Panc1 (cell line): ENCODE results near the gene EHBP1L1. TPM values are rescaled to one million over a fixed set of nuclear protein-coding genes. Genes with fewer than 3 reads are reported as not detected.

Experiments
- ATAC-seq: fragments of 200-7000 bp; cut with Tn5 transposase; 2 replicates; pipeline ENCODE4 v1.9.1; 2020; ENCODE audit warnings: mild to moderate bottlenecking, moderate library complexity
- BruUV-seq: library from RNA; stranded (reverse); fragments of 400-500 nt; replicated peaks from 2 replicates; lab custom pipeline; 2021; lab: Mats Ljungman, UMichigan
- CTCF ChIA-PET: fragments of 300-600 bp; sonication (Branson Sonifier 250); formaldehyde crosslinking; loops from one replicate; lab custom pipeline; 2022; ENCODE audit warnings: antibody characterized with exemption; lab: Charles Lee
- POLR2A ChIA-PET: fragments of 300-600 bp; sonication (Branson Sonifier 250); formaldehyde crosslinking; loops from one replicate; lab custom pipeline; 2022; ENCODE audit warnings: antibody characterized with exemption; lab: Charles Lee
- DNase-seq: peaks from one replicate; pipeline ENCODE4 v3.0.0-alpha.2; 2010; ENCODE audit warnings: low read depth, low spot score
- H3K27ac ChIP-seq: 2 replicates; pipeline ENCODE4 v1.5.1; 2011; ENCODE audit warnings: mild to moderate bottlenecking, low read length, inconsistent platforms
- H3K27me3 ChIP-seq: fragments of 200-500 bp; sonication (Bioruptor generic); 2 replicates; pipeline ENCODE4 v1.6.0; 2014; ENCODE audit warnings: low read length, inconsistent platforms; ENCODE audit not compliant: control insufficient read depth, insufficient read depth
- H3K36me3 ChIP-seq: fragments of 200-500 bp; sonication (Bioruptor generic); 2 replicates; pipeline ENCODE4 v1.5.1; 2014; ENCODE audit warnings: inconsistent platforms, mild to moderate bottlenecking, low read length, moderate library complexity; ENCODE audit not compliant: control insufficient read depth, insufficient read depth
- H3K4me1 ChIP-seq: 2 replicates; pipeline ENCODE4 v1.5.1; 2011; ENCODE audit warnings: inconsistent platforms, mild to moderate bottlenecking, low read length, moderate library complexity; ENCODE audit not compliant: control insufficient read depth, insufficient read depth
- H3K4me3 ChIP-seq, 2 experiments: 2 replicates each; pipeline ENCODE4 v1.5.1; 2011 to 2012; ENCODE audit warnings: low read depth in 2 of 2, low read length in 2 of 2, mild to moderate bottlenecking in 2 of 2, inconsistent platforms in 1 of 2, moderate library complexity in 1 of 2
- H3K9me3 ChIP-seq: fragments of 200-500 bp; sonication (Bioruptor generic); 2 replicates; pipeline ENCODE4 v1.5.1; 2014; ENCODE audit warnings: low read depth, mild to moderate bottlenecking, inconsistent platforms, low read length, moderate library complexity; ENCODE audit not compliant: control insufficient read depth, insufficient read depth
- CTCF ChIP-seq: fragments of 450-650 bp; IDR thresholded peaks from 2 replicates; pipeline ENCODE4 v1.5.1; 2017; ENCODE audit warnings: mild to moderate bottlenecking
- POLR2AphosphoS5 ChIP-seq: IDR thresholded peaks from 2 replicates; pipeline ENCODE4 v1.6.1; 2012; ENCODE audit warnings: mild to moderate bottlenecking, low read depth, low read length, moderate library complexity
- REST ChIP-seq, 2 experiments: IDR thresholded peaks; 2 replicates each; pipeline ENCODE4 v1.6.1; 2011 to 2012; ENCODE audit warnings: low read depth in 2 of 2, control low read depth in 1 of 2, low read length in 1 of 2, mild to moderate bottlenecking in 1 of 2, moderate library complexity in 1 of 2; ENCODE audit not compliant: insufficient read depth in 1 of 2
- SIN3A ChIP-seq: IDR thresholded peaks from 2 replicates; pipeline ENCODE4 v1.6.1; 2012; ENCODE audit warnings: low read depth, mild to moderate bottlenecking, low read length, moderate library complexity, borderline replicate concordance; ENCODE audit not compliant: insufficient read depth
- TCF7L2 ChIP-seq: IDR thresholded peaks from 2 replicates; pipeline ENCODE4 v1.6.1; 2011; ENCODE audit warnings: mild to moderate bottlenecking, low read depth, low read length, inconsistent platforms
- in situ Hi-C: cut with HindIII; loops from 2 replicates; pipeline ENCODE4 v1.10.0; 2016; ENCODE audit warnings: low sequenced_read_pairs, low pct_unique_long_range_greater_than_20kb
- intact Hi-C: fragments of 100-400 bp; cut with micrococcal nuclease; formaldehyde crosslinking; loops from one replicate; pipeline ENCODE4 v1.10.0; 2022; ENCODE audit not compliant: unreplicated experiment
- total RNA-seq: library from RNA; stranded (reverse); gene quantifications from one replicate; pipeline ENCODE4 v1.2.1, GENCODE V29; 2021; ENCODE audit not compliant: unreplicated experiment

Gene EHBP1L1
- total RNA-seq, 1 experiment from 2014 or later: 108 TPM

GRCh38 chr11:65599216-65599954, 23.5 kb downstream of the EHBP1L1 start:
- ATAC-seq: 0 out of 2 replicates have a peak, but pooled peaks have one; percentile 2
- Histone ChIP-seq H3K4me1 (peaks cover 12% of the 10 kb centered on the region; the same call in 1 of the 2 replicates), H3K36me3 (peaks cover 2% of the 10 kb centered on the region; the same call in 1 of the 2 replicates), H3K27ac (no peak overlapping the region), H3K9me3 (no peaks in the 10 kb centered on the region), H3K4me3 (no peak overlapping the region), H3K27me3 (no peaks in the 10 kb centered on the region)
- in situ Hi-C loops: no loop called here
- no peak for DNase-seq
- BruUV-seq: no TSS peak
- ChIA-PET POLR2A (no interaction called here), CTCF (no interaction called here)
- TF ChIP-seq SIN3A (no peak), REST (IDR thresholded peaks at IDR 0.05; ENCODE audit: insufficient read depth in 1 of 2, low read depth in 2 of 2, low read length in 1 of 2) (no peak), TCF7L2 (no peak), CTCF (no peak)
- intact Hi-C loops: no loop called here

DNA sequence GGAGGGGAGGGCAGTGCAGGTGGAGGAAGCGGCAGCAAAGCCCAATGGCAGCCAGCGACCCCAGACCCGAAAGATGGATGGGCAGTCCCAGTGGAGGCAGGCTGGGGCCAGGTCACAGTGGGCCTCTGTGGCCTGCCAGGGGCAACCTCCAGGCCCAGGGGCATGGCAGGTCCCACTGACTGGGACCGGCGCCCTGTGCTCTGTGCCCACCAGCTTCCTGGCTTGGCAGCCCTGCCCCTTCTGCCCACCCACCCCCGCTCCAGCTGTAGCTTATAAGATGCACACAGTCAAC, 24.0 kb downstream of the EHBP1L1 start:
- no peak overlapping the region for H3K27ac ChIP-seq
- TF ChIP-seq REST (IDR thresholded peaks at IDR 0.05; ENCODE audit: insufficient read depth in 1 of 2, low read depth in 2 of 2, low read length in 1 of 2): peak in 1 of 2 experiments; percentile 22; a peak in 1 of 4 replicates
- TF ChIP-seq SIN3A: no peak
- no peak for TF ChIP-seq CTCF
- no peak for TF ChIP-seq TCF7L2
- no peak for TF ChIP-seq POLR2AphosphoS5
- H3K4me1 ChIP-seq: peaks cover 11% of the 10 kb centered on the region; the same call in 1 of the 2 replicates
- ChIA-PET CTCF (no interaction called here), POLR2A (no interaction called here)
- ATAC-seq: 0 out of 2 replicates have a peak, but pooled peaks have one; percentile 4
- no peaks in the 10 kb centered on the region for H3K9me3 ChIP-seq
- in situ Hi-C loops (no loop called here), intact Hi-C loops (no loop called here)
- no peaks in the 10 kb centered on the region for H3K27me3 ChIP-seq
- H3K36me3 ChIP-seq: peaks cover 2% of the 10 kb centered on the region; the same call in 1 of the 2 replicates
- no peak for DNase-seq
- no TSS peak for BruUV-seq
- no peak overlapping the region for H3K4me3 ChIP-seq
